Endothelial cell of umbilical vein (primary cell): Measurements from ENCODE around the gene PZP.

Source experiments
- POLR2A ChIP-seq: IDR thresholded peaks from 2 replicates; pipeline ENCODE4 v1.6.1; 2012; ENCODE audit warnings: low read depth, mild to moderate bottlenecking, control low read depth, low read length
- TF ChIP-seq, protein P1 (sequence below), 2 donors: IDR thresholded peaks; 1 replicate in 1 of 2; 2 replicates in 1 of 2; pipeline ENCODE4 v1.5.1; 2011; ENCODE audit warnings: low read length in 2 of 2, mild to moderate bottlenecking in 2 of 2, moderate library complexity in 2 of 2, control low read depth in 1 of 2, inconsistent platforms in 1 of 2, low read depth in 1 of 2; ENCODE audit not compliant: insufficient read depth in 1 of 2; ENCODE audit errors: extremely low read depth in 1 of 2

DNA sequence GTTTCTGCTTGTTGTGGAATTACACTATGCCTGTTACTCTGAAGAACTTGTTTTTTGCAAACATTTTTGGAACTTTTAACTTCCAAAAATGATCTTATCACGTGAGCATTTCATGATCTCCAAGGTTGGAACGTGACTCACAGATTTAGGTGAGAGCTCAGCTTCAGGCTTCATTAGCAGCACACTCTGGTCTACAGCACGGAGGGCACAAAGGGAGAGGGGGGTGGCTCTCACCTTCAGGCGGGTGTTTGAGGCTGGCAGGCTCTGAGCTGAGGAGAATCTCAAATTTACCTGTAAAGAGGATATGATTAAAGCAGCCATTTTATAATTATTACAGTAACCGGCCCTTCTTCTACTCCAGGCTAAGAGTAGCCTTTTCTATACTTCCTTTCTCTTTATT, 45.3 kb upstream of the PZP start:
- TF ChIP-seq, protein P1, sequence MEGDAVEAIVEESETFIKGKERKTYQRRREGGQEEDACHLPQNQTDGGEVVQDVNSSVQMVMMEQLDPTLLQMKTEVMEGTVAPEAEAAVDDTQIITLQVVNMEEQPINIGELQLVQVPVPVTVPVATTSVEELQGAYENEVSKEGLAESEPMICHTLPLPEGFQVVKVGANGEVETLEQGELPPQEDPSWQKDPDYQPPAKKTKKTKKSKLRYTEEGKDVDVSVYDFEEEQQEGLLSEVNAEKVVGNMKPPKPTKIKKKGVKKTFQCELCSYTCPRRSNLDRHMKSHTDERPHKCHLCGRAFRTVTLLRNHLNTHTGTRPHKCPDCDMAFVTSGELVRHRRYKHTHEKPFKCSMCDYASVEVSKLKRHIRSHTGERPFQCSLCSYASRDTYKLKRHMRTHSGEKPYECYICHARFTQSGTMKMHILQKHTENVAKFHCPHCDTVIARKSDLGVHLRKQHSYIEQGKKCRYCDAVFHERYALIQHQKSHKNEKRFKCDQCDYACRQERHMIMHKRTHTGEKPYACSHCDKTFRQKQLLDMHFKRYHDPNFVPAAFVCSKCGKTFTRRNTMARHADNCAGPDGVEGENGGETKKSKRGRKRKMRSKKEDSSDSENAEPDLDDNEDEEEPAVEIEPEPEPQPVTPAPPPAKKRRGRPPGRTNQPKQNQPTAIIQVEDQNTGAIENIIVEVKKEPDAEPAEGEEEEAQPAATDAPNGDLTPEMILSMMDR (IDR thresholded peaks at IDR 0.05; ENCODE audit: extremely low read depth in 1 of 2, insufficient read depth in 1 of 2, low read depth in 1 of 2, low read length in 2 of 2) = no peak
- no peak for TF ChIP-seq POLR2A
